ENCODE data around the gene LGALS4. TPM values are rescaled to one million over a fixed set of nuclear protein-coding genes. Genes with fewer than 3 reads are reported as not detected.
A peak's percentile ranks its signal among the peaks of the same experiment; 100 is the strongest.
"Not testable (repeated sequence)": the region's sequence is repeated elsewhere in the genome, so short reads cannot be mapped to it uniquely, and the experiment has no call there.

The LGALS4 gene
- total and polyA plus RNA-seq, 9 donors = 0.57 to 7.4 (median 1.4) TPM

GRCh38 chr19:38826856-38827551, 14.3 kb upstream of the LGALS4 start:
- H3K27me3 ChIP-seq = no peaks in the 10 kb centered on the region
- no peak for DNase-seq
- intact Hi-C loops (cut with DNase I) = loop anchor here in 1 of 4 donors (5.0 kb wide), 1 partner anchor 575 kb away; no protein-coding TSS in a partner anchor
- WGBS, 3 donors = 43 to 49% (median 46%) methylated on average over 6 of the region's 6 CpGs
- H3K36me3 ChIP-seq = no peaks in the 10 kb centered on the region
- no peak for TF ChIP-seq POLR2A (IDR thresholded peaks at IDR 0.05)
- no peak for TF ChIP-seq CTCF (IDR thresholded peaks at IDR 0.05)
- TF ChIP-seq EP300 (IDR thresholded peaks at IDR 0.05) = no peak
- H3K27ac ChIP-seq = no peak overlapping the region
- no peak overlapping the region for H3K4me3 ChIP-seq
- H3K9me3 ChIP-seq = no peaks in the 10 kb centered on the region
- H3K4me1 ChIP-seq (ENCODE audit: insufficient read depth) = peaks cover 3% of the 10 kb centered on the region

GRCh38 chr19:38825936-38826335, 13.2 kb upstream of the LGALS4 start:
- H3K27ac ChIP-seq; H3K4me1 ChIP-seq (ENCODE audit: insufficient read depth); H3K27me3 ChIP-seq; DNase-seq; H3K9me3 ChIP-seq; H3K4me3 ChIP-seq; H3K36me3 ChIP-seq: not testable (repeated sequence)
- intact Hi-C loops (cut with DNase I) = loop anchor here in 1 of 4 donors (5.0 kb wide), 1 partner anchor 576 kb away; no protein-coding TSS in a partner anchor
- 84 to 86% (median 85%) methylated on average over 7 of the region's 7 CpGs for WGBS, 3 donors

GRCh38 chr19:38821230-38821825, 8.6 kb upstream of the LGALS4 start:
- H3K4me3 ChIP-seq; DNase-seq; H3K4me1 ChIP-seq (ENCODE audit: insufficient read depth); H3K27ac ChIP-seq; H3K36me3 ChIP-seq; H3K9me3 ChIP-seq; intact Hi-C loops (cut with DNase I); H3K27me3 ChIP-seq: not testable (repeated sequence)
- WGBS, 3 donors = 94 to 98% (median 96%) methylated on average over 13 to 29 of the region's 29 CpGs

GRCh38 chr19:38819231-38819920, 6.6 kb upstream of the LGALS4 start:
- peak in 3 of 5 donors; percentile 30 to 71 (median 51) for DNase-seq

More at GRCh38 chr19:38819231-38819920, 6.6 kb upstream of the LGALS4 start:
- TF ChIP-seq EP300 (IDR thresholded peaks at IDR 0.05) (no peak), POLR2A (IDR thresholded peaks at IDR 0.05) (no peak), CTCF (IDR thresholded peaks at IDR 0.05) (no peak)
- no peaks in the 10 kb centered on the region for H3K36me3 ChIP-seq
- intact Hi-C loops (cut with DNase I) = no loop called here
- peaks cover 3% of the 10 kb centered on the region for H3K4me1 ChIP-seq (ENCODE audit: insufficient read depth)
- H3K27me3 ChIP-seq = no peaks in the 10 kb centered on the region
- no peak overlapping the region for H3K27ac ChIP-seq
- WGBS, 3 donors = 58 to 67% (median 66%) methylated on average over 13 of the region's 13 CpGs
- no peak overlapping the region for H3K4me3 ChIP-seq
- H3K9me3 ChIP-seq = no peaks in the 10 kb centered on the region

Measured in ovary (tissue), 9 donors.